Kasumi-1 (cell line): ENCODE results near the gene UBAP1L.

Source experiments
- DNase-seq, 2 experiments: peaks; one replicate each; lab custom pipeline; 2025; lab: John Stamatoyannopoulos, UW

Gene UBAP1L

DNA sequence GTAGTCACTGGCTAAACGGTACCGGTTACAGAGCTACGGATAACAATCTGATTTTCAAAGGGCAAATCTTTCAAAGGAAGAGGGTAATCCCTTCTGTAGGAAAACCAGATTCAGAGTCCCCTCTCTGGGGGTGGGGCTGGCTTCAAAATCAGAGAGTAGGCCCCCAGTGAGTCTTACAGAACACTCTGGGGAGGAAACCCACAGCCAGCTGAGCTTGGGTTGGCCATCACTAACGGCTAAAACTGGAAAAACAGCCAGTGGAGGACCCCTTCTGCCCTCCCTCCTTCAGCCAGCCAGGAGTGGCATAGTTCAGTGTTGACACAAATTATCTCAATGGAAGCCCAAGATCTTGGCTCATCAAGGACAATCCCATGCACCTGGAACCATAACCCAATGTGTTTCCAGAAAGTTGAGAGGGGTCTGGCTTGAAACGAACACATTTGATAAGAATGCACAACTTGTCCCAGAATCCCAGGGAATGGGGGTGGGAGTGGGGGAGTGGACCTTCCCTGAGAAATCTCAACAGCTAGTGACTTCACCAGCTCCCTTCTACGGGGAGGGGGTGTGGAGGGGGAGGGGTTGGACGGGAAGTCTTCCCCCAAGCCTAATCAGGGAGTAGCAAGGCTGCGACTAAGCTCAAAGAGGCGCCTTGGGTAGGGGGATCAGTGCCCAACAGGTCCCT, 48.2 kb downstream of the UBAP1L start:
- DNase-seq: no peak

DNA sequence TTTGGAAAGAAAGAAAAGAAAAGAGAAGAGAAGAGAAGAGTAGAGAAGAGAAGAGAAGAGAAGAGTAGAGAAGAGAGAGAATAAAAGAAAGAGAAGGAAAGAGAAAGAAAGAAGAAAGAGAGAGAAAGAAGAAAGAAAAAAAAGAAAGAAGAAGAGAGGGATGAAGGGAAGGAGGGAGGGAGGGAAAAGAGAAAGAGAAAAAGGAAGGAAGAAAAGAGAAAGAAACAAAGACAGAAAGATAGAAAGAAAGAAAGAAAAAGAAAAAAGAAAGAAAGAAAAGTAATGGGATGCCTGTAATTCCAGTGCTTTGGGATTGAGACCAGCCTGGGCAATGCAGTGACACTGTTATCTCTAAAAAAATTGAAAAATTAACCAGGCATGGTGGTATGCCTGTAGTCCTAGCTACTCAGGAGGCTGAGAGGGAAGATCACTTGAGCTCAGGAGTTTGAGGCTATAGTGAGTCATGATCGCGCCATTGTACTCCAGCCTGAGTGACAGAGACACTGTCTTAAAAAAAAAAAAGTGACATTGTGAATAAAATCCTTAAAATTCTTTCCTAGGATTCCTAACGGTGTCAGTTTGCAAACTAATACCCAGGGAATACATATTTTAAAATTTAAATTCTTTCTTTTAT, 48.9 kb downstream of the UBAP1L start:
- no peak for DNase-seq

DNA sequence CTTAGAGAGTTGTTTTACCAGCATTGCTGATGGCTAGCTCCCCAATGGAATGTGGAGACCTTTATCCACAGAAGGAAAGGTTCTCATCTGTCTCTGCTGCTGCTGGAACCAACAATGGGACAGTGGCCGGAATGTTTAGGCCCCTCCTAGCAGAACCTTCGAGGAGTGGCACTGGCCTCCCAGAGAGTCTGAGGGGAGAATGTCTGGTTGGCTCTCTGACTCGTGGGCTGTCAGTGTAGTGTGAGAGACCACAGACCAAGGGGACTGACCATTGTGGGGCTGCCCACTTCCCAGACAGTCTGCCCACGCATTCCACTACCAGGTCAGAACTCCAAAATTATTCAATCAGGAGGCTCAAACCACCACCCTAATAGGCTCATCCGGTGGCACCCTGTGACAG, 52.3 kb downstream of the UBAP1L start:
- DNase-seq: no peak

DNA sequence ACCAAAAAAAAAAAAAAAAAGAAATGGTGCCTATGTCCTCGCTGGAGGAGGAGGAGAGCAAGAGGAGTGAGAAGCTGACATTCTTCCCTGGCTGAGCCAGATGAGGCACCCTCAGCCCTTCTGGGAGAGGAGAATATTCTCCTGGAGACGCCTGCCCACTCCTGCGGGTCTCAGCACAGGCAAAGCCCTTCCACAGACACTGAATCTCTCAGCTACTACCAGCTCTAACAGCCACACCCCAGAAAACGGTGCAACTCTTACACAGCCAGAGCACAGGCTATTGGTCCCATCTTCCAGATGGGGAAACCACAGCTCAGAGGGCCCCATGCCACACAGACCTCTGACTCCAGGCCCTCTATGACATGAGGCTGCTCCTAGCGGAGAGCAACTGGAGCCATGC, 52.9 kb downstream of the UBAP1L start:
- no peak for DNase-seq

DNA sequence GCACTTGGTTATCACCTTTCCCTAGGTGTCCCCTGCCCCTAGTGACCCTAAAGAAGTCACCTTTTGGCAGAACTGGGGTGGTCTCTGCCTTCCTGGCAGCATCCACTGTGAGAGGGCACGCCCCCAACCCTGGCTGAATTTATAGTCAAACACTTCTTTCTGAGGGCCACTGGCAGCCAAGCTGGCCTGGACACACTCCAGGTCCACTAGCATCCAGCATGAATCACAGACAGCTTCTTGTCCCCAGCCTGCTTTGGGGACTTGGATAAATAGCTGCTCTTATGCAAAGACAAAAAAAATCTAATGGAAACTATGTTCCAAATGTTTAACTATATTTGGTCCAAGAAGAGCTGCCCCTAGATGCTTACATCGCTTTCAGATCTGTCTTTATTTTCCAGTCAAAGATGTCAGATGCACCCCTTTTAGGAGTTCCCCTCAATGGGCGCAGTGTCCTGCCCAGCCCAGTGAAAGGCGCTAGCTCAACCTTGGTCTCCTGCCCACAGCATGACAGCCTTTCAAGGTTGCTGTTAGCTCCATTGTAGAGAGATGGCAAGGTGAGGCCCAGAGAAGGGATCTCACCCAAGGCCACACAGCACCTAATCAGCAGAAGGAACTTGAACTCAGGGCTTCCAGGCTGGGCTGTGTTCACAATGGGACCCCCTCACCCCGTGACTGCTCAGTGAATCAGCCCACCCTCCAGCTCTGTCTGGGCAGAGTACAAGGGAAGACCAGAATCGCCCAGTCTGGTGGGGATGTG, 54.2 kb downstream of the UBAP1L start:
- no peak for DNase-seq

DNA sequence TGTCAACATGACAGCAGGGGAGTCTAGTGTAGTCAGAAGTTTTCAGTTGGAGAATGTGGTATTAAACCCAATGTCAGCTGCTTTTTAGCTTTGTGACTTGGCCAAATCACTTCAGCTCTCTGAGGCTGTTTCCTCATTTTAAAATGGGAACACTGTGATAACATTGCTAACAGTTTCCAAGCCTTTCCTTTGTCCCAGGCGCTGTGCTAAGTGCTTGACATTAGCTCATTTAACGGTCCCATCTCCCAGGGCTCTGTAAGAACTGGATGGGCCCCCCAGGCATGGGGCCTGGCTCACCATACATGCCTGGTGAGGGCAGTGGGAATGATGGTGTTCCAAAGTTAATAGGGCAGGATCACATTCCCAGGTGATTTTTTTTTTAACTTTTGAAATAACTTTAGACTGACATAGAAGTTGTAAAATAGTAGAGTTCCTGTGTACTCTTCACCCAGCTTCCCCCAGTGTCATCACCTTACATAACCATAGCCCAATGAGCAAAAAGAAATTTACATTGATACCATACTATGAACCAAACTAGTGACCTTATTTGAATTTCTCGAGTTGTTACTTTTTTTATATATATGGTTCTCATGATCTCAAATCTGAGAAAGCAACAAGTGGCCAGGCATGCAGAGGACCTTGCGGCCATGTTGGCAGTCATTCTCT, 54.9 kb downstream of the UBAP1L start:
- no peak for DNase-seq

DNA sequence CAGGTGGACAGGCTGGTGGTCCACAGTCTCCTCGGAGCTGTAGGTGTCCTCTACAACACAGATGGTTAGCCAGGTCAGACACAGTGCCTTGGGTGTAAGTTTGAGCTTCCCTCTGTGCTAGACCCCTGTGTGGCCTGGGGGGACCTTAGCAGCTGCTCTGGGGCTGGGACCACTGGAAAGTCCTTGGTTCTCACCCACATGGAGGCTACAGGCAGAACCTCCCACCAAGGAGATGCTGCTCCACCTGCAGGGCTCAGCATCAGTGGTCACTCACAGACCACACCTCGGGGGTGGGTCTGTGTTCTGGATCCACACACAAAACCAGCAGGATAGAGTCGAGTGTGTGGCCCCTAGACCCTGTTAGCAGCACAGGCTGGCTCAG, 55.6 kb downstream of the UBAP1L start:
- no peak for DNase-seq

DNA sequence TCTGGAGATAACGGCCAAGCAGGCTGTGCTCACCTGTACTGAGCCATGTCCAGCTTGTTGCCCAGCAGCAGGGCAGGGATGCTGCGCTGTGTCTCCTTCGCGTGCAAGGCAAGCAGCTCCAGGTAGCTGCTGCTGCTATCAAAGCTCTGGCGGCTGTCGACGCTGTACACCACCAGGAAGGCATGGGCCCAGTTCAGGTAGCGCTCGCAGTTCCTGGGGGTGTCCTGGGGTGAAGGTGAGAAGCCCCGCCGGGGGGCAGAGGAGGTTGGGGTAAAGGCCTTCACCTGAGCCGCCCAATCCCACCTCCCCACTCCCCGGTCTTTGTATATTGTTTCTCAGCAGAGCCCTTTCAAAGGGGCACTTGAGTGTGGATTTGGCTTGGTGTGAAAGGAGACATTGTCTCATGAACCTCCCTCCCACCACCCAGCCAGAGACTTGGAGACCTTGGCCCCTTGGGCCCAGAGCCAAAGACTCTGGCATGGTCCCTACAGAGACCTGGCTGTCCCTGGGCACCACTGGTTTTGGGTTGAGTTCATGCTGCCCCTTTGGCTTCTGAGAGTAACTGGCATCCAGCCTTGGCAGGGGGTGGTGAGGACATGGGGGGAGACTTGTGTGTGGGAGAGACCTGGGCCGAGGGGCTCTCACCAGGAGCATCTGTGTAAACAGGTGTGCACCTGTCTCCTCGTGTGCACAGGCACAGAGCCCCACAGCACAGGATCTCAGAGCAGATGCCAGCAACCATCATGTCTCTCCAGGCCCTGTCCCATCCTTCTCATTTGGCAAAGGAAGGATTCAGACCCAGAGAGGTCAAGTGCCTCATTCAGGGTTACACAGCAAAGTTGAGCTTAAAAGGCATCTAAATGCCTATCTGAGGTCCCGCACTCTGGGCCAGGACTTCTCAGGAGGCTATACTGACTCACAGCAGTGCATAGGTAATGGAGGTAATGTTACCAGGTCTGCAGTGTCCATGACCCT, 56.3 kb downstream of the UBAP1L start:
- DNase-seq: no peak

DNA sequence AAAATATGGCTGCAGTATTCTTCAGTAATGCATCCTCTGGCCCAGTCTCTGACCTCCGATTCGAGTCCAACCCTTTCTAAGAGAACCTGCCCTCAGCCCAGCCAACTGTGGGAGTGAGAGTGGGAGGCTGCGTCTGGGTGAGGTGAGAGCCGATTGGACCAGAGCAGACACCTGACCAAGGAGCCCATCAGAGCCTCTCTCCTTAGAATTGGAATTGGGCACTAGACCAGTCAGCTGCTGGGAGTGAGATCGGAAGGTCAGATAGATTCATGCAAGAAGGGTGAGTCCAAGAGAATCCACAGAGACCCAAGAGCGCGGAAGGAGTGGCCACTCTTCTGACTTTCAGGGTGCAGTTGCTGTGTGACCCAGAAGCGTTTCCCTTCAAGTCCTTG, 57.5 kb downstream of the UBAP1L start:
- DNase-seq: no peak

DNA sequence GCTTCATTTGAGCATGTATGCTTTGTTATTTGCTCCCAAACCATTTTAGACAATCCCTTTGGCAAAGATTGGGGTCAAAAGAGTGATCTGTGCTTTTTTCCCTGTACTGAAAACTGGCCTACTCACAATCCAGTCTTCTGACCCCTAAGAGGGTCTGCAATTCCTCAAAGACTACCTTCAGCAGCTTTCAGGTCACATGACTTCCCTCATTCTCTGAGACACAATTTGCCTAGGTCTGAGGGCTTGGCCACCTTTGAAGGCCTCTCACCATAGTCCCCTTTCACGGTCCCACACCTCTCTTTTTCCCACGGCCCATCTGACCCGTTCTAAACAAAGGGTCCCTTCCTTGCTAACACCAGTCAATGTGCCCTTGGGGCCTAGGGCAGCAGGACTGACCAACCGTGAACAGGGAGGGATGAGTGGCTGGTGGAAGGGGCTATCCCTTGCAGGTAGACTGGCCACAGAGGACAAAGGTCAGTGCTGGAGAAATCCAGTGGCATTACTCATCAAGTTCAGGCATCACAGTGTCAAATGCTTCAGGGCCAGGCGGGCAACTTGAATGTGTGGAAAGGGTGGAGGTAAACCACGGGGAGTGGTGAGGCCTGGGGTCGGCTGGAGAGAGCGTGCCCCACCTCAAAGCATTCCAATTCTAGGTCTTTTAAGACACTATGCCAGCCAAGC, 58.0 kb downstream of the UBAP1L start:
- DNase-seq: no peak

DNA sequence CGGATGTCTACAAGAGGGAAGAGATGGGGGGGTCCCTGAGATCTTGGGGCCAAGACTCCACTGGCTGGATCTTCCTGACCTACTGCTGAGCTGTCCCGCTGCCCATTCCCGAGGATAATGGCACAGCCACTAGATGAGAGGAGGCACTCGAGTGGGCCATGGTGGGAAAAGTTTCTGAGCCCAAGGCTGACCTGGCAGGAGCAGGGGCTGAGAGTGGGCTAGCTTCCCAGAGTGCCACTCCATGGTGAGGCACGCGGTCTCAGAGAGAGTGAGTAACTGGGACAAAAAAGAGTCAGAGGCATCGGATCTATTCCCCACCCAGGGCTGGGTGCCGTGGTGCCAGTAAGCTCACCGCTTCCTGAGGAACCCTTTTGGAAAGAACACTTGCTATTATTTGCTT, 58.9 kb downstream of the UBAP1L start:
- DNase-seq: no peak

DNA sequence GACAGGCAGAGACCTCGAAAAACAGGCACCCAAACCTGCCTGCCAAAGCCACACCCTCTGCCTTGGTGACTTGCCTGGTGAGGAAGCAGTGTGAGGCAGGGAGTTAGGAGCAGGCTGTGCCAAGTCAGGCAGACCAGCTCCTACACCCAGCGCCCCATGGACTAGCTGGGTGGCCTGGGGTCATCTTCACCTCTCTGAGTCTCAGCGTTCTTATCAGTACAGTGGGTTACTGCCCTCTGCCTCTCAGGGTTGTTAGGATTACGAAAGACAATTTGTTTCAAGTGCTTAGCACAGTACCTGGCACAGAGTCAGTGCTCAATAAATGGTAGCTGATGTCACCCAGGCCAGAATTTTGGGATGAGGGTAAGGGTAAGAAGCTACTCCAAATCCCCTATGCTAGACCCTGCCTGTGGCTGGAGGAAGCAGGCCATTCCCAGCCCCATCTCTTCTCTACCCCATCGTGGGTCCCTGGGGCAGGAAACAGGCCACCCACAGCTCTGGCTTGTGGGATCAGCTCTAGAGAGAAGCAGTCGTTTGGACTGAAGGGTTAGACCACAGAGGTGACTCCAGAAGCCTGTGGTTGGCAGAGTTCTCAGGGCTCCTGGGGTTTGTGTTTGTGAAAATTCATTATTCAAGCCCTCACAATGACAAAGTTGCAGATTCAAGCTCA, 59.7 kb downstream of the UBAP1L start:
- no peak for DNase-seq

DNA sequence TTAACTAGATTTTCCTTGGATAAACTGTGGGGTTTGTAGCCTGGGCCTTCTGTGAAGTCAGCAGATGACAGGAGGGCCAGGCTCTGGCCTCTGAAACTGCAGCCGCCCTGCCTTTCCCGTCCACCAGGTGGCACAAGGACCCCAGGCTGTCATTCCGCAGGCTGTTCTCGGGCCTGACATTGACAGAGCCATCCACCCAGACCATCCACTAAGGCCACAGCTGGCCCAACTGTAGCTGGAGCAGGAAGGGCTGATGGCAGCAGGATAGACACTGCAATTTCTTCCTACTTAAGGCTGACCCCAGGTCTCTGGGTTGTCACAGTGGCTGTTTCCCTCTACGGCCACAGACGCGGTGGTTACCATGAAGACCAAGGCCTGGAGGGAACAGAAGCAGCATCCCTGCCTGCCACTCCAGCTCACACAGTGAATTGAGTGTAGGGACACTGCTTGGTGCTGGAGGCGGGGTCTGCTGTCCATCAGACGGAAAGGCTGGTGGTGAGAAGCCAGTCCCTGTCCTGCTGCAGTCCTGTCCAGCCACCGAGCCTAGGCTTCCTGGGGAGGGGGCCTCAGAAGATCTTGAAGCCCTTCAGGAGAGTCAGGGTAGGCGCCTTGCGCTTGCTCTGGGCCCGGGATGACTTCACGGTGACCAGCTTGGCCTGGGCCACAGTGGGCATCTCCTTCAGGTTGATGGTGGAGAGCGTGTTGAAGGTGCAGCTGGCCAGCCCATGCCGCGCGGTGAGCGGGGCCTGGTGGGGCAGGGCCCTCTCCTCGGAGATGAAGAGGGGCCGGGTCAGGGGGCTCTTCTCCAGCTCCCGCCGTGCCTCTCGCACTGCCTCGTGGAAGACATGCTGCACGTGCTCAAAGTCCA, 60.4 kb downstream of the UBAP1L start:
- DNase-seq: peak; percentile 45 to 73

DNA sequence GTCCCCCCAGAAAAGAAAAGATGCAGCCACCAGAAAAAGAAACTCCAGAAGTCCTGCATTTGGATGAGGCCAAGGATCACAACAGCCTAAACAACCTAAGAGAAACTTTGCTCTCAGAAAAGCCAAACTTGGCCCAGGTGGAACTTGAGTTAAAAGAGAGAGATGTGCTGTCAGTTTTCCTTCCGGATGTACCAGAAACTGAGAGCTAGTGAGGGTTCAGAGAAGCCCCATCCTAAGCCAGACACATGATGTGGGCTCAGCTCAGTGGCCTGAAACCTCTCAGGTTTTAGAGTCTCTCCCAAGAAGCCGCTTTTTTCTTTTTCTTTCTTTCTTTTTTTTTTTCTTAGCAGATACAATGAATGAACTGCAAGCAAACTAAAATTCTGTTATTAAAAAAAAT, 62.0 kb downstream of the UBAP1L start:
- no peak for DNase-seq

DNA sequence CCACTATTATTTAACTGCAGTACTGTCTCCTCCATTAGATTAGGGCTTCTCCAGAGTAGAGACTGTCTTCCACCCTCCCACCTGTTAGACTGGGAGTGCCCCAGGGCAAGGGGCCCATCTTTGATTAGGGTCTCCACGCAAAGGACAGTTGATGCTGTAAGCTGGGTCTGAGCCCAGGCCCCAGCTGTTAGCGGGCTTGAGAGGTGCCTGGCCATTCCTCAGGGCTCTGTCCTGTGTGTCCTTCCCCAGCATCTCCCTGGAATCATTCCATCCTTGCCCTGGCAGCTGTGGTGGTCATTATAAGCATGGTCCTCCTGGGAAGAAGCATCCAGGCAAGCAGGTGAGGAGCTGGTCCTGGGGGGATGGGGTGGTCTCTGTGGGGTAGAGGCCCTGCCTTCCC, 63.7 kb downstream of the UBAP1L start:
- DNase-seq: no peak

DNA sequence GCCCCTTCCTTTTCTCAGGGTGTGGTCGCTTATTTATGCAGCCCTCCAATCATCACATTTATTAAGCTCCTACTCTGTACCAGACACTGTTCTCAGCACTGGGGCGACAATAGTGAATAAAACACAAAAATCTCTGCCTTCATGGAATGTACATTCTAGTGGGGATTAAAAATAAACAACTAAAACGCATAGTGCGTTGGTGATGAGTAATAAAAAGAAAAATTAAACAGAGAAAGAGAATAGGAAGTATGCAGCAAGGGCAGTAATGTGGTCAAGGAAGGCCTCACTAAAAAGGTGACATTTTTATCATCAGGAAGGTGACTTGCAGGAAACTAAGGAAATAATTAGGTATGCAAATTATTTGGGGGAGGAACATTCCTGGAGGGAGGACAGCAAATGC, 64.7 kb downstream of the UBAP1L start:
- no peak for DNase-seq

DNA sequence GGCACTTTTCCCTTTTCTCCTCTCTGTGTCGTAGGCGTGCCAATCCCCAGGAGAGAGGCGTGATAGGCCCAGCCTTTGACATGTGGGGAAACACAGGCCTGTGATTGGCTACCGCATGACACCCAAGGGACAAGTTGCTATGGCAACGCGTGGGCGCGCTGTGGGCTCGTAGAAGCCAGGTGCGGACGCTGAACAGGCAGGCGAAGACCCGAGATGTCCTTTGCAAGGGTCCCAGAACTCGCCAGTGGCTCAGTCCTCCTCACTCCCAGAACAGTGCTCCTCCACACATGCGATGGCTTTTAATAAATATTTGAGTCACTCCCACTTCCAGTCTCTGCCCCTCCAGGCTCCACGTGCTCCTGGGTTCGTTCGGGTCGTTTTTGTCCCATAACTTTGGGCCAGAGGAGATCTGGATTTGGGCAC, 65.6 kb downstream of the UBAP1L start:
- DNase-seq: peak; percentile 72 to 74

DNA sequence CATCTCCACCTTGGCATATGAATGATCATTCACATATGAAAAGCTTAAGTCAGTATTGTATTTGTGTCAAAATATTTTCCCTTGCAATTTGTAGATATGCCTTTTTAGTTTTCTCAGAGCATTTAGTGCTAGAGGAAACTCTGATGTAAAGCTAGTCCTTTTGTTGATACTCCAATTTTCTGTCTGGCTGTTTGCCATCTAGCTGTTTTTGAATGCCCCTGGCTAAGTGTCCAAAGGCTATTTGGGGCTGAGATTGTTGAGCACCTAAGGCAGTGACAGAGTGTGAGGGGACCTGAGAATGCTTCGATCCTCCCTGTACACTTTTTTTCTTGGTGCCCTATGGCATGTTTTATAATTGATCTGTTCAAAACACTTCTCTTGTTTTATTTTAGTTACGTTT, 66.8 kb downstream of the UBAP1L start:
- DNase-seq: no peak

DNA sequence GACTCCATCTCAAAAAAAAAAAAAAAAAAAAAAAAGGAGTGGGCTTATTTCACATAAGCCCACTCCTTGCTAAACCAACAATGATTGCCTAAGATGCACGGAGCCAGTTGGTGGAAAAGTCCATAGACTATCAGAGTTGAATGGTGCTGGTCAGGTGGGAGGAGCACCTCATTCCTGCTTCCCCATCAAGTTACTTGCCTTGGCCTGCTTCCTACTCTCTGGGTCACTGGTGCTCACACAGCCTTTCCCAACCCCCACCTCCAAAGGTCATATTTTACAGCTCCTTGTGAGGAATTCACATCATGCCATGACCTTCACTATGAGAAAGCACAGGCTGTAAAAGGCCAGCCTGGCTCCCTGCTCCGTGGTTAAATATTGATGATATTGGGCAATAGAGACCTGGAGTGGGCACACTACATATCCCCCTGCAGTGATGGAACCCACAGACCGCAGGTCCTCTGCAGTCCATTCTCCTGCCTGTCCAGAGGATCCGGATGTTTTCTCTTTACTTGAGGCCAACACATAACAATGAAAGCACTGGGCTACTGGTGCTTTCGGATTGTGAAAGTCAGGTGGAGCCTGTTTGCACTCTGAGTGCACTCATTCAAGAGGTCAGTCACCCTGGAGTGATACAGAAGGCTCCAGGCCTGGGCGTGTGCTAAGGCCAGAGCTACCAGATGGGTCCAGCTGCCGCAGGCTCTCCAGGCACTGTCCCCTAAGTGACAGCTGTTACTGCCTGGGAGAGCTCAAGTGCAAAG, 70.1 kb downstream of the UBAP1L start, which contains the start of gene SLC51B:
SLC51B (plus strand) TSS at position 664 of the 758 bp plus-strand sequence. CDS start 4,618 bp downstream, outside the sequence.
- no peak for DNase-seq
